Measurements from ENCODE around the gene AGBL5.

Gene AGBL5

DNA sequence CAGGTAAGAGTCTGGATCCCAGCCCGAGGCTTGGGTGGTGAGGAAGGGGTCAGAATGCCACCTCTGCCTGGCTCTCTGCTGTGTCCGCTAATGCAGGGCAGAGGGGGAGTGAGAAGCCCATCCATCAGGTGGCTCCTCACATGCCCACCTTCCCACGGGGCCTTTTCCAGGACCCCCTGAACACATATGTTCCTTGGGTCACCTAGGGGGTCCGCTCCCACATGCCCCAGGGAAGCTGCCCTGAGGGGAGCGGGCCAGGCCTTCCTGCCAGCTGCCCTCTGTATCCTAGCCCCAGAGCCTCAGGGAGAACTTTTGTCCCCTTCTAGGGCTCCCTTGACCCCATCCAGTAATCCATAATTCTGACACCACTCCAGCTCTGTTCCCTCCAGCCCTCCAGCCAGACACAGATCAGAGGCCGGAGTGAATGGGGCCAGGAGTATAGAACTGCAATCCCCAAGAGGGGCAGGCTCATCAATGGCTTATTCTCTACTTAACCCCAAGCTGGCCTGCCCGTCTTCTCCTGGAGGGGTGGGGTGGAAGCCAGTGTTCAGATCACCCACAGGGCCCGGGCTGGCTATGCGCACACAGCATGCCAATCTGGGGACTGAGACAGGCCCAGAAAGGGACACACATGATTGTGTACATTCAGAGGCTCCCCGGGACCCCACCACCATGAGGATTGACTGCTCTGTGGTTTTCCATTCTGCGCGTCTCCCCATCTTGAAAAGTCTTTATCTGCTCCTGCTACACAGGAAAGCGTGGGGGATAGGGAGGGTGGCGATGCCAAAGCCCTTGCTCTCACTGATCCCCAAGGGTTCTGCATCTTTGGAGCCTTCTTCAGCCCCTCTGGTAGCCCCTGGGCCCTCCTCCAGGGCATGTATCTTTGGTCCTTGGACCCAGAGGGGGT is 28.0 kb downstream of the AGBL5 start:
- no peak for ATAC-seq

- no peak for ATAC-seq
Observed at GRCh38 chr2:27080140-27080469, 28.6 kb downstream of the AGBL5 start.

DNA sequence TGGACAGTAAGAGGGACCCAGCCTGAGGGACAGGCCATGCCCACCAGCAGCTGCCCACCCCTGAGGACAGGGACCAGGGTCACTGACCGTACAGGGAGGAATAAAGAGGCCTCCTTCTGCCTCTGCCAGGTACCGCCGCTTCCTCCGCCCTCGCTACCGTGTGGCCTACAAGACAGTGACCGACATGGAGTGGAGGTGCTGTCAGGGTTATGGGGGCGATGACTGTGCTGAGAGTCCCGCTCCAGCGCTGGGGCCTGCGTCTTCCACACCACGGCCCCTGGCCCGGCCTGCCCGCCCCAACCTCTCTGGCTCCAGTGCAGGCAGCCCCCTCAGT is 29.1 kb downstream of the AGBL5 start:
- ATAC-seq, result no peak

DNA sequence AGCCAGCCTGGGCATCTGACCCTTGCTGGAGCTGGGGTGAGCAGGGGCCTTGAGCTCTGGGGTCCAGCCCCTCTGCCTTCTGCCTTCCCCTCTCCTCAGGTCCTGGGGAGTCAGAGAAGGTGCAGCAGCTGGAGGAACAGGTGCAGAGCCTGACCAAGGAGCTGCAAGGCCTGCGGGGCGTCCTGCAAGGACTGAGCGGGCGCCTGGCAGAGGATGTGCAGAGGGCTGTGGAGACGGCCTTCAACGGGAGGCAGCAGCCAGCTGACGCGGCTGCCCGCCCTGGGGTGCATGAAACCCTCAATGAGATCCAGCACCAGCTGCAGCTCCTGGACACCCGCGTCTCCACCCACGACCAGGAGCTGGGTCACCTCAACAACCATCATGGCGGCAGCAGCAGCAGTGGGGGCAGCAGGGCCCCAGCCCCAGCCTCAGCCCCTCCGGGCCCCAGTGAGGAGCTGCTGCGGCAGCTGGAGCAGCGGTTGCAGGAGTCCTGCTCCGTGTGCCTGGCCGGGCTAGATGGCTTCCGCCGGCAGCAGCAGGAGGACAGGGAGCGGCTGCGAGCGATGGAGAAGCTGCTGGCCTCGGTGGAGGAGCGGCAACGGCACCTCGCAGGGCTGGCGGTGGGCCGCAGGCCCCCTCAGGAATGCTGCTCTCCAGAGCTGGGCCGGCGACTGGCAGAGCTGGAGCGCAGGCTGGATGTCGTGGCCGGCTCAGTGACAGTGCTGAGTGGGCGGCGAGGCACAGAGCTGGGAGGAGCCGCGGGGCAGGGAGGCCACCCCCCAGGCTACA is 30.7 kb downstream of the AGBL5 start:
- ATAC-seq, result no peak

DNA sequence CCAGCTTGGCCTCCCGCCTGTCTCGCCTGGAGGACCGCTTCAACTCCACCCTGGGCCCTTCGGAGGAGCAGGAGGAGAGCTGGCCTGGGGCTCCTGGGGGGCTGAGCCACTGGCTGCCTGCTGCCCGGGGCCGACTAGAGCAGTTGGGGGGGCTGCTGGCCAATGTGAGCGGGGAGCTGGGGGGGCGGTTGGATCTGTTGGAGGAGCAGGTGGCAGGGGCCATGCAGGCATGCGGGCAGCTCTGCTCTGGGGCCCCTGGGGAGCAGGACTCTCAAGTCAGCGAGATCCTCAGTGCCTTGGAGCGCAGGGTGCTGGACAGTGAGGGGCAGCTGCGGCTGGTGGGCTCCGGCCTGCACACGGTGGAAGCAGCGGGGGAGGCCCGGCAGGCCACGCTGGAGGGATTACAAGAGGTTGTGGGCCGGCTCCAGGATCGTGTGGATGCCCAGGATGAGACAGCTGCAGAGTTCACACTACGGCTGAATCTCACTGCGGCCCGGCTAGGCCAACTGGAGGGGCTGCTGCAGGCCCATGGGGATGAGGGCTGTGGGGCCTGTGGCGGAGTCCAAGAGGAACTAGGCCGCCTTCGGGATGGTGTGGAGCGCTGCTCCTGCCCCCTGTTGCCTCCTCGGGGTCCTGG is 31.4 kb downstream of the AGBL5 start:
- ATAC-seq, result no peak

DNA sequence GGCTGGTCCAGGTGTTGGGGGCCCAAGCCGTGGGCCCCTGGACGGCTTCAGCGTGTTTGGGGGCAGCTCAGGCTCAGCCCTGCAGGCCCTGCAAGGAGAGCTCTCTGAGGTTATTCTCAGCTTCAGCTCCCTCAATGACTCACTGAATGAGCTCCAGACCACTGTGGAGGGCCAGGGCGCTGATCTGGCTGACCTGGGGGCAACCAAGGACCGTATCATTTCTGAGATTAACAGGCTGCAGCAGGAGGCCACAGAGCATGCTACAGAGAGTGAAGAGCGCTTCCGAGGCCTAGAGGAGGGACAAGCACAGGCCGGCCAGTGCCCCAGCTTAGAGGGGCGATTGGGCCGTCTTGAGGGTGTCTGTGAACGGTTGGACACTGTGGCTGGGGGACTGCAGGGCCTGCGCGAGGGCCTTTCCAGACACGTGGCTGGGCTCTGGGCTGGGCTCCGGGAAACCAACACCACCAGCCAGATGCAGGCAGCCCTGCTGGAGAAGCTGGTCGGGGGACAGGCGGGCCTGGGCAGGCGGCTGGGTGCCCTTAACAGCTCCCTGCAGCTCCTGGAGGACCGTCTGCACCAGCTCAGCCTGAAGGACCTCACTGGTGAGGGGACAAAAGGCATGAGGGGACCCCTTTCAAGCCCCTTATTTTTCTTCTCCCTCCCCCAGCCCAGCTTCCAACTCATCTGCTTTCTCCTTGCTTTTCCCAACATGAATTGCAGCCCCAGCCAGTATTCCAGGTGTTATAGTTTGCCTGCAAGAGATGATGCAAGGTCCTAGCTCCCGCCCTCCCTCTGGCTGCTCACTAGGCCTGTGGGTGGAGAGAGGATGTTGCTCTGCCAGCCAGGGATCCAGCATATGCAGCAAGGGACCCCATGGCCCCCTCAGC is 32.2 kb downstream of the AGBL5 start:
- ATAC-seq, result no peak

DNA sequence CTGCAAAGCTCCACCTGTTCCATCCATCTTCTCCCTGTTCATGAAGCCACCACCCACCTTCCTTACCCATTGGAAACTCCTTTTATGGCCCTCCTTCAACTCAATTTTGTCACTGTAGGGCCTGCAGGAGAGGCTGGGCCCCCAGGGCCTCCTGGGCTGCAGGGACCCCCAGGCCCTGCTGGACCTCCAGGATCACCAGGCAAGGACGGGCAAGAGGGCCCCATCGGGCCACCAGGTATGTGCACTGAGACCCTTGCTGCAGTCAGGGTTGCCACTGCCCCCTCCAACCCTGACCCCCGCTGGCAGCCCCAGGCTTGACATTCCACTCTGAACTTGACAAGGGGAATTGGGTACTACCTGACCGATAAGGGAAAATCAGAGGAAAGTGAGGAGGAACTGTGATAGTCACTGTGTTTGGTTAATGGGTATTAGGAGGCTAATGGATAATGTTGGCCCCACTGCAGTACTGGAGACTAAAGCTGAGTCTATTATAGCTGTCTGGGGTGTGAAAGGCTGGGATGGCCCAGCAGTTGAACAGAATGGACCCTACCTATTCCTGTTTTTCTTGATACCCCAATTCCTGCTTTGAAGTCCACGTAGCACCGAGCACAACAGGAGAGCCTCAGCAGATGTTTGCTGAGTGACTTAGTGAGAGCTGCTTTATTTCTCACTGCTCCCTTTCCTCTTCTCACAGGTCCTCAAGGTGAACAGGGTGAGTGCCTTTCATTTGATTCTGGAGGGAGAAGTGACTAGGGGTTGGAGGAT is 33.0 kb downstream of the AGBL5 start:
- no peak for ATAC-seq

GRCh38 chr2:27085062-27085672 is 33.7 kb downstream of the AGBL5 start:
- ATAC-seq, result no peak

DNA sequence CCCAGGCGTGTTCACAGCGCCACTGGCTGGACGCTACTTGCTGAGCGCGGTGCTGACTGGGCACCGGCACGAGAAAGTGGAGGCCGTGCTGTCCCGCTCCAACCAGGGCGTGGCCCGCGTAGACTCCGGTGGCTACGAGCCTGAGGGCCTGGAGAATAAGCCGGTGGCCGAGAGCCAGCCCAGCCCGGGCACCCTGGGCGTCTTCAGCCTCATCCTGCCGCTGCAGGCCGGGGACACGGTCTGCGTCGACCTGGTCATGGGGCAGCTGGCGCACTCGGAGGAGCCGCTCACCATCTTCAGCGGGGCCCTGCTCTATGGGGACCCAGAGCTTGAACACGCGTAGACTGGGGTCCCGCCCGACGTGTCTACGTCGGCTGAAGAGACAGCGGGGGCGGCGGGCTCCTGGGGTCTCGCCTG is 34.2 kb downstream of the AGBL5 start:
- ATAC-seq, result peak in 1 of 2 donors; percentile 1

DNA sequence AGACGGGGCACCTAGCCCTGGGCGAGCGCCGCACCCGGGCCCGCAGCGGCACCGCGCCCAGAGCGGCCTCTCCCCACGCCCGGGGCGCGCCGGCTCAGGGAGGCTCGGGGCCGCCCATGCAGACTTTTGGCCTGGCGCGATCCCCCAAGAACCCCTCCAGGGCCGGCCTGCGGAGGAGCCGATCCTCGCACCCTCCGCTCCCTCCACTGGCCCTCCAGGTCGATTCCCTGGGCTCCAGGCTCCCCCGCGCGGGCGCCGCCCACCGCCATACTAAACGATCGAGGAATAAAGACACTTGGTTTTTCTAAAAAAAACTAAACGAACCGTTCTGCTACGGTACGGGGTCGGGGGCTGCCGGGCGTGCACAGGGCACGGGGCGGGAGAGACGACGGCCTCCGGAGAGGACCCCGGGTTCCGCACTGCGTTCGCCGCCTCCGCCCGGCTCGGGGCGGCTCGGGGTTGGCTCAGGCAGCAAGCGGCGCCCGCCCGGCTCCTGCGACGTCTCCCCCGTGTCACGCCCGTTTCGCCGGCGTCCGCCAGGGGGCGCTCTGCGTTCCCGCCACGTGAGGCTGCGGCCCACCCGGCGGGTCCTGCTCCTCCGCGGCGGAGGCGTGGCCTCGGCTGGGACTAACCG is 34.7 kb downstream of the AGBL5 start:
- peak; percentile 93 to 94 for ATAC-seq

GRCh38 chr2:27086724-27087593 is 35.5 kb downstream of the AGBL5 start, which contains the start of gene KHK:
TSS of gene KHK (plus strand) at chr2:27086772. CDS start at chr2:27087260, 488 bp downstream.
- ATAC-seq, result peak in 1 of 2 donors; percentile 0

- ATAC-seq, result no peak
Observed at GRCh38 chr2:27087823-27088410, 36.4 kb downstream of the AGBL5 start.

- no peak for ATAC-seq
Observed at GRCh38 chr2:27088634-27089033, 37.2 kb downstream of the AGBL5 start.

DNA sequence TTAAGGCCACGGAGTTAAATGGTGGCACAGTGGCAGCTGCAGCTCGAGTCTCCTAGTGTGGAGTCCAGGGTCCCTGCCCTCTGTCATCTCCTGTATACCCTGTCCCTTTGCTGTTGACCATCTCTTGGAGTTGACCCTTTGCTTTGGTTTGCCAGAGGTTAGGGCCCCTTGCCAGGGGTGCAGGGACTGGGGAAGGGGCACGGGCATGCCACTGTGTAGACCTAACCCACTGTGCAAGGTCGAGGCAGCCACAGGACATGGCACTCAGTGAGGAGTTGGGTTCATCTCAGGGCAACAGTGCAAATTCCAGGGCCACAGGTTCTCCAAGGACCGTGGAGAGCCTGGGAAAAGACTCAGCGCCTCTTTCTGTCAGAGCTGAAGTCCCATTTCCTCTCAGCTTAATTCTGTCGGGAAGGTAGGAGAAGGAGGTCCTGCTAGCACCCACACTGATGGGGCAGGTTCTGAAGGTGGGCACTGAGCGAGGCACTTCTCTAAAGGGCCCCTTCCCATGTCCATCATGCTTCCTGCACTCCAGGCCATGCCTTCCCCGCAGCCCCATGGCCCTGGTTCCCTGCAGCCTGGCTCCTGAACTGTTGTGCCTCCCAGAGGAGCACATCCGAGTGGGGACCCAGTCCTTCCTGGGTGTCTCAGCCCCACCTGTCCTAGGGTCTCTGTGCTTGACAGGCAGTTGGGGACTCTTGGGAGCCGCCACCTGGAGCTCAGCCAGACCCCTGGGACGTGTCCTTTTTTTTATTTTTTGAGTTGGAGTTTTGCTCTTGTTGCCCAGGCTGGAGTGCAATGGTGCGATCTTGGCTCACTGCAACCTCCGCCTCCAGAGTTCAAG is 37.9 kb downstream of the AGBL5 start:
- ATAC-seq, result no peak

- ATAC-seq, result no peak
Observed at GRCh38 chr2:27091746-27092695, 40.6 kb downstream of the AGBL5 start.

- no peak for ATAC-seq
Observed at GRCh38 chr2:27092696-27093429, 41.4 kb downstream of the AGBL5 start.

Data from activated CD4-positive, CD25-positive, alpha-beta regulatory T cell treated with anti-CD3 and anti-CD28 coated beads, Interleukin-2, amount 50 U/mL, for 24 hours (primary cell).